Endothelial cell (in vitro differentiated cells): ENCODE measurements around the gene ANKRD33B. TPM values are rescaled to one million over a fixed set of nuclear protein-coding genes. Genes with fewer than 3 reads are reported as not detected.

Experiments used
- DNase-seq: peaks from one replicate; pipeline ENCODE4 v3.0.0; 2021; ENCODE audit warnings: low spot score
- H3K27ac Mint-ChIP-seq: one replicate; pipeline ENCODE4 v1.8.0; 2021; ENCODE audit warnings: mixed read lengths, inconsistent platforms; ENCODE audit not compliant: unreplicated experiment
- H3K27me3 Mint-ChIP-seq: one replicate; pipeline ENCODE4 v1.8.0; 2021; ENCODE audit warnings: mild to moderate bottlenecking, moderate library complexity, mixed read lengths, inconsistent platforms; ENCODE audit not compliant: unreplicated experiment
- H3K36me3 Mint-ChIP-seq: one replicate; pipeline ENCODE4 v1.8.0; 2021; ENCODE audit warnings: mild to moderate bottlenecking, low read depth, mixed read lengths, inconsistent platforms; ENCODE audit not compliant: unreplicated experiment
- H3K4me1 Mint-ChIP-seq: one replicate; pipeline ENCODE4 v1.8.0; 2021; ENCODE audit warnings: mild to moderate bottlenecking, mixed read lengths, inconsistent platforms; ENCODE audit not compliant: unreplicated experiment
- H3K4me3 Mint-ChIP-seq: one replicate; pipeline ENCODE4 v1.8.0; 2021; ENCODE audit warnings: mild to moderate bottlenecking, mixed read lengths, inconsistent platforms; ENCODE audit not compliant: unreplicated experiment
- H3K9me3 Mint-ChIP-seq: one replicate; pipeline ENCODE4 v1.8.0; 2021; ENCODE audit warnings: mixed read lengths, inconsistent platforms; ENCODE audit not compliant: unreplicated experiment
- total RNA-seq: library from RNA; stranded (reverse); fragmentation: NEBNext Ultra II Directional; extraction: Animal tissue kit (Norgen Biotek cat#: 25700); gene quantifications from one replicate; pipeline ENCODE4 v1.2.1, GENCODE V29; 2021; ENCODE audit not compliant: unreplicated experiment
- TF ChIP-seq, protein P1 (sequence below): fragments of 200-600 bp; sonication (generic); IDR thresholded peaks from one replicate; pipeline ENCODE4 v1.5.0; 2021; ENCODE audit warnings: antibody characterized with exemption; ENCODE audit not compliant: unreplicated experiment

The ANKRD33B gene
- total RNA-seq, 1 donor from 2014 or later: 7.0 TPM

DNA sequence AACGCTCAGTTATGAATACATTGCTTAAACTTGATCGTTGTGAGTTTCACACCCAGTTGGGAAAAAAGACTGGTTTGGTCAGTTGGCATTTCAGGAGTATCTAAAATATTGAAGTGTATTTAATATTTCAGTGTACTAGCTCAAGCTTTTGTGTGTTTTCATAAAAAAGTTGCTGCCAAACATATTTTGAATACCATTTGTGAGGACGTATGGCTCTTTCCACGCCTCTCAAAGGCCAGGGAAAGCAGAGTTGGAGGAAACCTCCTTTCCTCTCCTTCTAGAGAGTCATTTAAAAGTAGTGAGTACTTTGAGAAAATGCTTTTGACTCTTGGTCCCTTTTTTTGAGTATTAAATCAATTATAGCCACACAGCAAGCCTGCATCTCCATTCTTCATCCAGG is 43.2 kb upstream of the ANKRD33B start:
- DNase-seq: no peak
- H3K36me3 Mint-ChIP-seq: peaks cover 9% of the 10 kb centered on the region
- H3K9me3 Mint-ChIP-seq: no peaks in the 10 kb centered on the region
- H3K27ac Mint-ChIP-seq: no peak overlapping the region
- H3K4me3 Mint-ChIP-seq: no peak overlapping the region
- TF ChIP-seq, protein P1, sequence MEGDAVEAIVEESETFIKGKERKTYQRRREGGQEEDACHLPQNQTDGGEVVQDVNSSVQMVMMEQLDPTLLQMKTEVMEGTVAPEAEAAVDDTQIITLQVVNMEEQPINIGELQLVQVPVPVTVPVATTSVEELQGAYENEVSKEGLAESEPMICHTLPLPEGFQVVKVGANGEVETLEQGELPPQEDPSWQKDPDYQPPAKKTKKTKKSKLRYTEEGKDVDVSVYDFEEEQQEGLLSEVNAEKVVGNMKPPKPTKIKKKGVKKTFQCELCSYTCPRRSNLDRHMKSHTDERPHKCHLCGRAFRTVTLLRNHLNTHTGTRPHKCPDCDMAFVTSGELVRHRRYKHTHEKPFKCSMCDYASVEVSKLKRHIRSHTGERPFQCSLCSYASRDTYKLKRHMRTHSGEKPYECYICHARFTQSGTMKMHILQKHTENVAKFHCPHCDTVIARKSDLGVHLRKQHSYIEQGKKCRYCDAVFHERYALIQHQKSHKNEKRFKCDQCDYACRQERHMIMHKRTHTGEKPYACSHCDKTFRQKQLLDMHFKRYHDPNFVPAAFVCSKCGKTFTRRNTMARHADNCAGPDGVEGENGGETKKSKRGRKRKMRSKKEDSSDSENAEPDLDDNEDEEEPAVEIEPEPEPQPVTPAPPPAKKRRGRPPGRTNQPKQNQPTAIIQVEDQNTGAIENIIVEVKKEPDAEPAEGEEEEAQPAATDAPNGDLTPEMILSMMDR: no peak
- no peaks in the 10 kb centered on the region for H3K4me1 Mint-ChIP-seq
- H3K27me3 Mint-ChIP-seq: peaks cover 5% of the 10 kb centered on the region

DNA sequence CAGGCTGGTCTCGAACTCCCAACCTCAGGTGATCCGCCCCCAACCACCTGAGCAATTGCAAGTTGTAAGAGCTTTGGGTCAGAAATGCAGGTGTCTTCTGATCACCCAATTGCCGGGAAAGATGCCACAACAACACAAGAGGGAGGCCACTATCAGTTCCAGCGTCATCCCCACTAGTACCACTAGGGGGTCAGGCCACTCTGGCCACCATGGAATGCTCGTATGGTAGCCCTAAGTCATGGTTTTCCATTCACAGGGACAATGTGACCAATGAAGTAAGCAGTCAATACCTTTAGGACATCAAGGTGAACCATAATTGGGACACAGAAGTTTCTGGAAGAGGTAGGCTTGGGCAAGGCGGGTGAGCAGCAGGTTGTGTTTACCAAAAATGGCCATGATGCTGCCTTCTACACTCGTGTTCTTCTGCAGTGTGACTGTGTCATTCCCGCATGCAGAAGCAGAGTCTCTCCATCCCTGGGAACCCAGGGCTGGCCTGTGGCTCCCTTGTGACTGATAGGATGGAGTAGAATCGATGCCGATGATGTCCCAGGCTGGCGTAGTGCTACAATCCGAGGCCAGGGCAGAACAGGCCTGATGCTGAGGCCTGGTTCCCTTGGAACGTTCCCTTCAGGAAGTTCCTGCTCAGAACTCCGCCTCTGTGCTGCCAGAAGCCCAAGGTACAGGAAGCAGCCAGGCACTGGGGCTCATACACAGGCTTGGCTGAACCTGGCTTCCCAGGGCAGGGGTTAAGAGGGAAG is 42.2 kb upstream of the ANKRD33B start:
- no peaks in the 10 kb centered on the region for H3K9me3 Mint-ChIP-seq
- no peak overlapping the region for H3K4me3 Mint-ChIP-seq
- H3K27me3 Mint-ChIP-seq: peaks cover 5% of the 10 kb centered on the region
- H3K27ac Mint-ChIP-seq: no peak overlapping the region
- H3K36me3 Mint-ChIP-seq: peaks cover 9% of the 10 kb centered on the region
- peaks cover 7% of the 10 kb centered on the region for H3K4me1 Mint-ChIP-seq
- DNase-seq: no peak
- TF ChIP-seq, protein P1: peak; percentile 54

DNA sequence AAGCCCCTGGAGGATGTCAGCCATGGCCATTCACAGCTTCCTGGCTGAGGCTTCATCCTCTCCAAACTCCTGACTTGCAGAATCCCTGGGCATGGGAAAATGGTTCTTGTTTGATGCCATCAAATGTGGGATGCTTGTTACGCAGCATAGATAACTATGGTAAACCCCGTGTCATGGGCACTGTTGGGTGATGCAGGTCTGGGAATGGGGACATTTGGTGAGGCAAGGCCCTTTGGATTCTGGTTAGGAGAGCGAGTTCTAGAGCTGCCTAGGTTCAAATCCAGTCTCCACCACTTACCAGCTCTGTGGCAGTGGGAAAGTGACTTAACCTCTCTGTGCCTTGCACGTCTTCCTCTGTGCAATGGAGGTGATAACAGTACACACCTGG is 41.7 kb upstream of the ANKRD33B start:
- TF ChIP-seq, protein P1: no peak
- H3K4me3 Mint-ChIP-seq: no peak overlapping the region
- peaks cover 7% of the 10 kb centered on the region for H3K4me1 Mint-ChIP-seq
- H3K27me3 Mint-ChIP-seq: peaks cover 5% of the 10 kb centered on the region
- DNase-seq: no peak
- H3K27ac Mint-ChIP-seq: no peak overlapping the region
- peaks cover 9% of the 10 kb centered on the region for H3K36me3 Mint-ChIP-seq
- H3K9me3 Mint-ChIP-seq: no peaks in the 10 kb centered on the region

DNA sequence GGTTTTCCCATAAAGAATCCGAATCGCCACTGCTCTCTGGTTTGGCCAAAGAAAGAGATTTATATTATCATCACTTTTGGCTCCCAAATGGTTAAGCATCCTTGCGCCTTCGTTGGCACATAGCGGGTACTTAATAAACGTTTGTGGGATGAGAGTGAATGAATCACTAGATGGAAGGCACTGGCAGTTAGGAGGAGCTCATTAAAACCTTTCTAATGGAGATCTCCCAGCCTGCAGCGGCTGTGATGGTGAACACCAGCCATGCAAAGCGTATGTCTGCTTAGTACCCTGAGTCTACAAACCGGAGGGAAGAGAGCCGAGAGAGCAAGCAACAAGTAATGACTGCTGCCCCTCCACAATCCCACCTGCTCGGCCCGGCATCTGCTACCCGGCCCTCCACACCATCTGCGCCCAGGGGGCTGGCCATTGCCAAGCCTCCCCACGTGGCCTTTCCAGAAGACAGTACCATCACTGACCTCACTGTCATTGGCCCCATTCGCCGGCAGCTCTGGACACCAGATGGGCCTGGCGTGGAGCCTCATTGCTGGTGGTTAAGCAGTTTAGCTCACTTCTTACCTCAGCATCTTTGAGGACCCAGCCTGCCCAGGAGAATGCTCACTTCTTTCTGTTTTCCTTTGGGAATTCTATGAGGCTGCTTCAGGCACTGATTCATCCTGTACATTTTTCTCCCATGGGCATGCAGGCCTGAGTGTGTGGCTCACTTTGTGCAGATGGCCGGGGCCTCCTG is 39.3 kb upstream of the ANKRD33B start:
- no peak overlapping the region for H3K27ac Mint-ChIP-seq
- H3K4me3 Mint-ChIP-seq: no peak overlapping the region
- no peak for DNase-seq
- H3K4me1 Mint-ChIP-seq: peaks cover 7% of the 10 kb centered on the region
- TF ChIP-seq, protein P1: no peak
- no peaks in the 10 kb centered on the region for H3K9me3 Mint-ChIP-seq
- peaks cover 5% of the 10 kb centered on the region for H3K27me3 Mint-ChIP-seq
- H3K36me3 Mint-ChIP-seq: peaks cover 9% of the 10 kb centered on the region

DNA sequence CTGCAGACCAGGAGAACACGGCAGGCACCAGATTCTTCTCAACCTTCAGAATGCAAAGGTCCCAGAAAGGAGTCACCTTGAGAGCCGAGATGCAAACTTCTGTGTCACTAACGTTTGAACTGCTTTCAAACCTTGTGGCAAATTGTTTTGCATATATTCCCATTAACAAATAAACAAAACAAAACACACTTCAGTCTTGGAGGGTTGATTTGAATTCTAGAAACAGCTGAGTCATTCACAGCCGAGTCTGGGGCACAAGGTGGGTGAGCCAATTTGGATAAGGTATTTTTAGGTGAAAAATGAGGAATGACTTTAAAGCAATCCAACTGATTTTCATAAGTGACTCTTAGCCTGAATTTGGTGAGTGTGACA is 38.8 kb upstream of the ANKRD33B start:
- no peak overlapping the region for H3K27ac Mint-ChIP-seq
- no peak for DNase-seq
- TF ChIP-seq, protein P1: no peak
- H3K4me1 Mint-ChIP-seq: peaks cover 7% of the 10 kb centered on the region
- no peaks in the 10 kb centered on the region for H3K9me3 Mint-ChIP-seq
- peaks cover 9% of the 10 kb centered on the region for H3K36me3 Mint-ChIP-seq
- H3K27me3 Mint-ChIP-seq: peaks cover 5% of the 10 kb centered on the region
- no peak overlapping the region for H3K4me3 Mint-ChIP-seq
